ENCODE results near the gene TRAPPC10. TPM values are rescaled to one million over a fixed set of nuclear protein-coding genes. Genes with fewer than 3 reads are reported as not detected.

TRAPPC10 gene
- polyA plus RNA-seq, 1 experiment = 26.0 TPM

GRCh38 chr21:43972850-43973633 is 39.1 kb upstream of the TRAPPC10 start:
- no peak for DNase-seq (ENCODE audit: low read depth, low spot score)
- ChIA-PET CTCF (interaction anchor here (1.7 kb wide), 1 partner anchor 162 kb away, joined by 6 read pairs; no protein-coding TSS in a partner anchor), POLR2A (no interaction called here)
- Histone ChIP-seq H3K27ac (ENCODE audit: low read depth, low read length) (no peak overlapping the region), H3K27me3 (ENCODE audit: control insufficient read depth, insufficient read depth, low read length) (no peaks in the 10 kb centered on the region), H3K4me3 (ENCODE audit: low read depth, low read length) (no peak overlapping the region), H3K9me3 (ENCODE audit: control insufficient read depth, insufficient read depth, low read length) (no peaks in the 10 kb centered on the region; the same call in 1 of the 2 replicates)
- TF ChIP-seq, protein P1, sequence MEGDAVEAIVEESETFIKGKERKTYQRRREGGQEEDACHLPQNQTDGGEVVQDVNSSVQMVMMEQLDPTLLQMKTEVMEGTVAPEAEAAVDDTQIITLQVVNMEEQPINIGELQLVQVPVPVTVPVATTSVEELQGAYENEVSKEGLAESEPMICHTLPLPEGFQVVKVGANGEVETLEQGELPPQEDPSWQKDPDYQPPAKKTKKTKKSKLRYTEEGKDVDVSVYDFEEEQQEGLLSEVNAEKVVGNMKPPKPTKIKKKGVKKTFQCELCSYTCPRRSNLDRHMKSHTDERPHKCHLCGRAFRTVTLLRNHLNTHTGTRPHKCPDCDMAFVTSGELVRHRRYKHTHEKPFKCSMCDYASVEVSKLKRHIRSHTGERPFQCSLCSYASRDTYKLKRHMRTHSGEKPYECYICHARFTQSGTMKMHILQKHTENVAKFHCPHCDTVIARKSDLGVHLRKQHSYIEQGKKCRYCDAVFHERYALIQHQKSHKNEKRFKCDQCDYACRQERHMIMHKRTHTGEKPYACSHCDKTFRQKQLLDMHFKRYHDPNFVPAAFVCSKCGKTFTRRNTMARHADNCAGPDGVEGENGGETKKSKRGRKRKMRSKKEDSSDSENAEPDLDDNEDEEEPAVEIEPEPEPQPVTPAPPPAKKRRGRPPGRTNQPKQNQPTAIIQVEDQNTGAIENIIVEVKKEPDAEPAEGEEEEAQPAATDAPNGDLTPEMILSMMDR (IDR thresholded peaks at IDR 0.05; ENCODE audit: low read depth, low read length) = no peak

DNA sequence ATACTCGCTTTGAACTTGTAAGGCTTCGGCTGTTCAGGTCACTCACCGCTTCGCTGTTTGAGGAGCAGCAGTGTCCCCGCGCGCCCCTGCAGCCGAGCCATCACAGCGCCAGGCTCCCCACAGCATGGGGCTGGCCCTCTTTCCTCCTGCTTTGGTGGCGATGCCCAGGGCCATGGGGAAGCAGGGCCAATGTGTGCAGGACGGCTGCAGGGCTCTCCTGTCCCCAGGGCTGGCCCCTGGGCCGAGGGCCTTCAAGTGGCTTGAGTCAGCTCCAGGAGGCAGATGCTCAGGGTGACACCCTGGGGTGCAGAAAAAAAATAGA is 38.5 kb upstream of the TRAPPC10 start:
- TF ChIP-seq, protein P1 (IDR thresholded peaks at IDR 0.05; ENCODE audit: low read depth, low read length) = no peak
- H3K9me3 ChIP-seq (ENCODE audit: control insufficient read depth, insufficient read depth, low read length) = no peaks in the 10 kb centered on the region; the same call in 1 of the 2 replicates
- DNase-seq (ENCODE audit: low read depth, low spot score) = no peak
- POLR2A ChIA-PET = no interaction called here
- H3K27ac ChIP-seq (ENCODE audit: low read depth, low read length) = no peak overlapping the region
- H3K27me3 ChIP-seq (ENCODE audit: control insufficient read depth, insufficient read depth, low read length) = no peaks in the 10 kb centered on the region
- no peak overlapping the region for H3K4me3 ChIP-seq (ENCODE audit: low read depth, low read length)
- CTCF ChIA-PET = interaction anchor here (1.7 kb wide), 1 partner anchor 162 kb away, joined by 6 read pairs; no protein-coding TSS in a partner anchor

DNA sequence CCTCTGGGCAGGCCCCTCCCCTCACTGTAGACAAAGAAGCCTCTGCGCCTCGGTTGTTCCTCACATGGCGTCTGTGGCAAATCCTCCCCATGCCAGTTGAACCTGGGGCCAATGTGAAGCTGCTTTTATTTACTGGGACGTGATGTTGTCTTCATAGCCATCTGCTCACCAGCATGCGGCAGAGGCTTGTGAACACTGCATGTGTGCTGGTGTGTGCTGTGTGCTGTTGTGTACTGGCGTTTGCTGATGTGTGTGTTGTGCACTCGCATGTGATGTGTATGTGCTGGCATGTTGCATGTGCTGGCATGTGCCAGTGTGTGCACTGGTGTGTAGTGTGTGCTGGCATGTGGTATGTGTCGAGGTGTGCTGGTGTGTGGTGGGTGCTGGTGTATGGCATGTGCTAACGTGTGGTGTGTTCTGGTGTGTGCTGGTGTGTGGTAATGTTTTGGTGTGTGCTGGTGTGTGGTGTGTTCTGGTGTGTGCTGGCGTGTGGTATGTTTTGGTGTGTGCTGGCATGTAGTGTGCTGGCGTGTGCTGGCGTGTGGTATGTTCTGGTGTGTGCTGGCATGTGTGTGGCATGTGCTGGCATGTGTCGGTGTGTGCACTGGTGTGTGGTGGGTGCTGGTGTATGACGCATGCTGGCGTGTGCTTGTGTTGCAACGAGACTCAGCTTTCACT is 37.2 kb upstream of the TRAPPC10 start:
- no peak for DNase-seq (ENCODE audit: low read depth, low spot score)
- Histone ChIP-seq H3K27ac (ENCODE audit: low read depth, low read length) (peak overlapping the region; percentile 21), H3K27me3 (ENCODE audit: control insufficient read depth, insufficient read depth, low read length) (no peaks in the 10 kb centered on the region), H3K9me3 (ENCODE audit: control insufficient read depth, insufficient read depth, low read length) (no peaks in the 10 kb centered on the region; the same call in 1 of the 2 replicates), H3K4me3 (ENCODE audit: low read depth, low read length) (no peak overlapping the region)
- TF ChIP-seq, protein P1 (IDR thresholded peaks at IDR 0.05; ENCODE audit: low read depth, low read length) = no peak
- POLR2A ChIA-PET = interaction anchor here (0.7 kb wide), 1 partner anchor 164 kb away, joined by 7 read pairs; no protein-coding TSS in a partner anchor
- CTCF ChIA-PET = interaction anchor here (0.6 to 1.7 kb wide), 23 partner anchors 10 to 240 kb away, joined by 3 to 13 read pairs (median 3); no protein-coding TSS in a partner anchor

GRCh38 chr21:43975469-43976098 is 36.5 kb upstream of the TRAPPC10 start:
- no peak overlapping the region for H3K27ac ChIP-seq (ENCODE audit: low read depth, low read length)
- H3K4me3 ChIP-seq (ENCODE audit: low read depth, low read length) = no peak overlapping the region
- H3K9me3 ChIP-seq (ENCODE audit: control insufficient read depth, insufficient read depth, low read length) = no peaks in the 10 kb centered on the region; the same call in 1 of the 2 replicates
- ChIA-PET CTCF (interaction anchor here (0.6 to 1.7 kb wide), 27 partner anchors 9 to 1987 kb away, joined by 3 to 13 read pairs (median 3); no protein-coding TSS in a partner anchor), POLR2A (interaction anchor here (0.7 kb wide), 1 partner anchor 165 kb away, joined by 7 read pairs; no protein-coding TSS in a partner anchor)
- TF ChIP-seq, protein P1 (IDR thresholded peaks at IDR 0.05; ENCODE audit: low read depth, low read length) = peak; percentile 97
- H3K27me3 ChIP-seq (ENCODE audit: control insufficient read depth, insufficient read depth, low read length) = no peaks in the 10 kb centered on the region
- peak; percentile 8 for DNase-seq (ENCODE audit: low read depth, low spot score)

All from AG04450 (cell line).